NCI-H2029 (cell line): ENCODE data around the gene PAX4.

Experiments used
- DNase-seq: peaks from one replicate; lab custom pipeline; 2025; lab: John Stamatoyannopoulos, UW

PAX4 gene

DNA sequence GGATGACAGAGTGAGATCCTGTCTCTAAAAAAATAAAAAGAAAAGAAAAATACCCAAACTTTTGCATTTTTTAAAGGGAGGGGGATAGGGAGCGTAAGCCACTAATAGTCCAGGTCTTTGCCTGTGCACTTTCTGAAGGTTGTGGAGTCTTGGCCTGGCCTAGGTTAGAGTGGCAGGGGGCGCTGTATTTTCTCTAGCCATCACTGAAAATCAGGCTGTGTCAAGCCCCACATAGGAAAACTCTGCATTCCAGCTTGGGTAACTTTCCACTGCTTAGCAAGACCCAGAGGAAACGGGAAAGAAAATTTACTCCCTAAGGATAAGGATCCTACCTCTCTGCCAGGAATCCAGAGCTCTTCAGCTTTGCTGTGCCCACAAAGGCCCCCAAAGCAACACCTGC lies 10.5 kb upstream of the PAX4 start:
- DNase-seq = no peak

DNA sequence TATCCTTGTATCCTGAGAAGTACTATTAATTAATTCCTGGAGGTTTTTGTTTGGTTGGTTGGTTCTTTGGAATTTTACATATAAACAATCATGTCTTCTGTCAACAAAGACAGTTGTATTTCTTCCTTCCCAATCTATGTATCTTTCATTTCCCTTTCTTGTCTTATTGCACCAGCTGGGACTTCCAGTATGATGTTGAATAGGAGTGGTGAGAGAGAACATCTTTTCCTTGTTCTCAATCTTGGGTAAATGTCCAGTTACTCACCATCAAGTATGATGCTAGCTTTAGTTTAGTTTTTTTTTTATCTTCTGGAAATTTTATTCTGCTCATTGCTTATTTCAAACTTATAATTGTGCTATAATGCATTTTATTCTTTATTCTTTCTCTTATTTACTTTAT lies 7.4 kb upstream of the PAX4 start:
- no peak for DNase-seq

- no peak for DNase-seq
Measured at GRCh38 chr7:127620406-127621233, 2.7 kb upstream of the PAX4 start.

DNA sequence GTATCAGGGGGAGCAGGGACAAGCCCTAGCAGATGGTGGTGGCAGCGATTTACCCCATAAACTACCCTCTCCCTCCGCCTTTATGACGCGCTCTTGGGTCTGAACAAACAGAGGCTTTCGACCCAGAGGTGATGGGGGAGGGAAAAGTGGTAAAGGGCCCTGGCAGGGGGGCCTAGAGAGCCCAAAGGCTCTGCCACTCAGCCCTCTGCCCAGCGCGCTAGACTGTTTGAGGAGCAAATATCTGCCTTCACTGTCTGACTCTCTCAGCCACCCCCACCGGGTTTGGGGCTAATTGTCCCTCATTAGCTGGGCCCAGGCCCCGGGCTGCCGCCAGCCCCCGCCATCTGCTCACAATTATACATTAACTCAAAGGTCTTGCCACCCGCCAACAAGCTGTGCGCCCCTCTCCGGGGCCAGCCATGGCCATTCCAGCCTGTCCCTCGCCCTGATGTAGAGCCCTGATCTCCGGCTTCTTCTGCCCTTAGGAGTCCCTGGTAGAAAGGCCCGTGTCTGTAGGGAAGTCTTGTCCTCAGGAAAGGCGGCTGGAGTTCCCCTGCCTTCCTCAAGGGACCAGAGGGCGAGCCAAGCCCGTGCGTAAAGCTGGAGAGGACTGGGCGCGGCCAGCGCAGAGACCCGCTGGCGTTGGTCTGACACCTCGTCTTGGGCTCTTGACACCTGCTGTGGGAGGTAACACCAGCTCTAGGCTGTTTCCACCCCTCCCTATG lies 1.9 kb upstream of the PAX4 start:
- no peak for DNase-seq

DNA sequence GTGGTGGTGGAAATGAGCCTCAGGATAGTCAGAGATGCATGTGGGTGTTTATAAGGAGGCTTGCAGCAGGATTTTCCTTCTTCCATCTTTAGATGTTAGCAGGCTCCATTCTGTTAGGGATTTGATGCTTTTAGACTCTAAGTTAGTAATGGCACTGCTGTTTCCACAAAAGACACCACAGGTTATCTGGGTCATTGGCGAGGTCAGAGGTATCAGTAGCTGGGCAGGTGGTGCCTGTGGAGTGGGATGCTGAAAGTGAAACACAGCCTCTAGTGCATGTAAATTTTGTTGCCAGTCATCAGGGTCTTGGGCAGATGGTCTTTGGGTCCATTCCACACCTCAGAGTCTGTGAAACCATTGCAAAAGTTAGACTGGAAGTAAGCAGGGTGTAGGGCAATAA lies 833 bp upstream of the PAX4 start:
- DNase-seq = no peak

DNA sequence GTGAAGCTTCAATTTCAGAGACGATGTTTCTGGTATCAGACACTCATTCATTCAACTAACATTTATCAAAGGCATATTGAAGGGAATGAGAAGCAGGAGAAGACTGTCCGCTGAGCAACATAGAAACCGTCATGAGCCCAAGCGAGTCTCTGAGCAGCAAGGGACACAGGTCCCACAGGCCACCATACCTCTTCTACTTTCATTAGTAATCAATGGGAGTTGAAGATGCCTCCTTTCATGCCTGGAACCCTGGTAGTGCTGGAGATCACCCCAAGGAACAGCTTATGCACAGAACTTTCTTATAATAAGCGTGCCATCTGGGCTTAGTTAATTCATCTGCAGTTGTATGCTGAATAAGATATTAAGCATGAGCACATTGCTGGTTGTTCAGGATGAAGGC lies 1.2 kb downstream of the PAX4 start:
- DNase-seq = no peak

DNA sequence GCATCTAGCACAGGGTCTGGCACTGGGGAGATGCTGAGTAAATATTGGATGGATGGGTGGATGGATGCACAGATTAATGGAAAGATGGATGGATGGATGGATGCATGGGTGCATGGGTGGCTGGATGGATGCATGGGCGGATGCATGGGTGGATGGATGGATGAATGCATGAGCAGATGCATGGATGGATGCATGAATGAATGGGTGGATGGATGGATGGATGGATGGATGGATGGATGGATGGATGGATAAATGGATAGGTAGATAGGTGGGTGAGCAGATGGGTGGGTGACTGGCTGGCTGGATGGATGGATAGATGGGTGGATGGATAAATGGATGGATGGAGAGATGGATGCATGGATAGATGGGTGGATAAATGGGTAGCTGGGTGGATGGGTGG lies 5.7 kb downstream of the PAX4 start:
- DNase-seq = no peak

- no peak for DNase-seq
Measured at GRCh38 chr7:127609297-127609696, 8.6 kb downstream of the PAX4 start.

DNA sequence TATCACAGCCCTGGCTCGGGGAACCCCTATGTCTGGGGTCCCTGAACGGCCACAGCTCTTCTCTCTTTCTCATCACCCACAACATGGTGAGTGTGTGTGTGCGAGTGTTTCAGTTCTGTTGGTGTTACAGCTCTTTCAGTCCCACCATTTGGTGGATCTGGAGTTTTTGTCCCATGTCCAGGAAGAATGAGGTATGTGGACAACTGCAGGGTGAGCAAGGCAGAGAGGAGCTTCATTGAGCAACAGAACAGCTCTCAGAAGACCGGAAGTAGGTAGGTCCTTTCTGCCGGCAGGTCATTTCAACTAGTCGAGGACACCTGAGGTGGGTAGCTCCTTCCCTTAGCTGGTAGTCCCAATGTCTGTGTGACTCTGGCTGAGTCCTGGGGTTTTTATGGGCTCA lies 9.5 kb downstream of the PAX4 start:
- DNase-seq = no peak

- DNase-seq = no peak
Measured at GRCh38 chr7:127600885-127601284, 17.1 kb downstream of the PAX4 start.

GRCh38 chr7:127598318-127598717 lies 19.6 kb downstream of the PAX4 start:
- DNase-seq = no peak

DNA sequence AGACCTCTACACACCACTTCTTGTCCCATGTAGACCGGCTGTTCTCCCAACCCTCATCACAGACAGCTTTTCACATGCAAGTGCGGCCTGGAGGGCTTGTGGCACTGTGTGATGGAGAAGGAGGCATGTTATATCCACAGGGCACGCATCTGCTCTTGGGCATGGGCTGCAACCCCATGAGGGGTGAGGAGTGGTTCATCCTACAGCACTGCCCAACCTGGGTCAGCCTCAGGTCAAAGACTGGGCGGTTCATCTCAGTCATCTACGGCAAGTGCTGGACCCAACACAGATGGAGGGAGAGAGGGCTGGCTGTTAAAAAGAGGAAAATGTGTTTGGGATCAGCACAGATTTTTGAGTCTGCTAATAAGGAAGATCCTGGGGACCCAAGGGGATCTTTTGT lies 22.2 kb downstream of the PAX4 start:
- no peak for DNase-seq

- DNase-seq = no peak
Measured at GRCh38 chr7:127594490-127594889, 23.5 kb downstream of the PAX4 start.

GRCh38 chr7:127592550-127592949 lies 25.4 kb downstream of the PAX4 start:
- no peak for DNase-seq

DNA sequence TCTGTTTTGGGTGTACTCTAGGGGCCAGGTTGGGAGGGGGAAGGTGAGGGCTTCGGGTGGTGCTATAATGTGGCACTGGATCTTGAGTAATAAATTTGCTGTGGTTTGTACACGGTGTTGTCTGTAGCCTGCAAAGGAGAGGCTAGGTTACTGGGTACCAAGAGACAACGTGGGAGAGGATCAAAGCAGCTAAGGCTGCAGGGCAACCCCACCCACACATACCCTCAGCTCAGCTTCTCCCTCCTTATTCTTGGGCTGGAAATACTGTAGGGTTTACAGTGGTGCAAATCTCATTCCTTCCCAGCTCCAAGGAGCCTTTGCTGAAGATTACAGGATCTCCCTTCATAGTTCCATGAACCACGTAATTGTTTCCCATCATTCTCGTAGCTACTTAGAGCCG lies 26.4 kb downstream of the PAX4 start:
- DNase-seq = no peak

DNA sequence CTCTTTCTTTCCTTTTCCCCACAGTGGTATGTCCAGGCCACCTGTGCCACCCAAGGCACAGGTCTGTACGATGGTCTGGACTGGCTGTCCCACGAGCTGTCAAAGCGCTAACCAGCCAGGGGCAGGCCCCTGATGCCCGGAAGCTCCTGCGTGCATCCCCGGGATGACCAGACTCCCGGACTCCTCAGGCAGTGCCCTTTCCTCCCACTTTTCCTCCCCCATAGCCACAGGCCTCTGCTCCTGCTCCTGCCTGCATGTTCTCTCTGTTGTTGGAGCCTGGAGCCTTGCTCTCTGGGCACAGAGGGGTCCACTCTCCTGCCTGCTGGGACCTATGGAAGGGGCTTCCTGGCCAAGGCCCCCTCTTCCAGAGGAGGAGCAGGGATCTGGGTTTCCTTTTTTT lies 26.8 kb downstream of the PAX4 start:
- DNase-seq = no peak

GRCh38 chr7:127589896-127590295 lies 28.0 kb downstream of the PAX4 start:
- DNase-seq = no peak

DNA sequence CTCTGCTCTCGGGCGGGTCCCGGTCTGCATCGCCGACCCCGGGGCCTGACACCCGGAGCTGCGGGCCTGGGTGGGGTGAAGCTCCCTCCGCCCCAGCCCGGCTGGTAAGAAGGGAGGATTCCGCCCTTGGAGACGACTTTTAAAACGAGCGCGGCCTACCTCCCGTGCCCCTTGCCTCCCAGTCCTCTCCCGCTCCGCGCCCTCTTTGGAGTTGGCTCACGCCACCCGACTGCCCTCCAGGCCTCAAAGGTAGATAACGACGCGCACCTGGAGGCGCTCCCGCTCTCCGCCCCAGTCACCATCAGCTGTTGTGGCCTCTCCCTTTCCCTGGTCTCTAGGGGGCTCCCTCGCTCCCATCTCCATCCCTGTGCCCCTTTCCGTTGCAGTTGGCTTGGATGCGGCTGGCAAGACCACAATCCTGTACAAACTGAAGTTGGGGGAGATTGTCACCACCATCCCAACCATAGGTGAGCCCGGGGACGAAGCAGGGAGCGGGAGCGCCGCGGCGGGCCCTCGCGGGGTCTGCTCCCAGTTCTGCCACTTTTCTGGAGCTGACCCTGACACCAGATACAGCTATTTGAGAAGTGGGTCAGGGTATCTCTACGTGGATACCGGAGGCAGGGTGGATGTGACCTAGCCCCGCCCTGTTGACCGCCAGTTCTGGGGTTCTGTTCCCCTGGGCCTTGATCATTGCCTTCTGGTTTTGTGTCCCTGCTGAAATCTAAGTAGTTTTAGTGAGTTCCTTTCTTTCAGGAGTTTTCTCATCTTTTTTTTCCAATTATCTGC lies 29.1 kb downstream of the PAX4 start:
- peak; percentile 30 for DNase-seq

DNA sequence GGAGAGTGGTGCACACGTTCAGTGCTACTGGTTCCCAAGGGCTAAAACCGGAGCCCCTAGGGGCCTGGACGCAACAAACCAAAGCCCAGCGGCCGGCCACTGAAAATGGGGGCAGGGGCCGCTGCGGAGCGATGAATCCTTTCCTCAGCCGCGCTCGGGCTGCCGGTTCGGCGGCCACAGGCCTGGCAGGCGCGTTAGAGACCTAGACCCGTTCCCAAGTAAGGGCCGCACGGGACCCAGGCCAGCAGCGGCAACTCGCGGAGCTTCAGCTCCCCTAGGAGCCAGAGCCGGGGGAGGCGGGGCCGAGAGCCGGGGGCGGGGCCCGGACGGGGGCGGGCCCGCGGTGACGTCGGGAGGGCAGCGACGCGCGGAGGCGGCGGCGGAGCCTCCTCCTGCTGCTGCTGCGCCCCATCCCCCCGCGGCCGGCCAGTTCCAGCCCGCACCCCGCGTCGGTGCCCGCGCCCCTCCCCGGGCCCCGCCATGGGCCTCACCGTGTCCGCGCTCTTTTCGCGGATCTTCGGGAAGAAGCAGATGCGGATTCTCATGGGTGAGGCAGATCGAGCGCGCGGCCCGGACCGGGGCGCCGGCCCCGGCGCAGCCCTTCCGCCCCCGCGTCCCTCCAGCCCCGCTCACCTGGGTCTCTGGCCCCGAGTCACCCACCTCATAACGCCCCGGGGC lies 29.8 kb downstream of the PAX4 start, which contains the start of gene ARF5:
Gene ARF5, plus strand, starts transcription at position 393 of the 678 bp plus-strand sequence. Its CDS starts 88 bp downstream, at position 481.
- DNase-seq = peak; percentile 73

- DNase-seq = no peak
Measured at GRCh38 chr7:127587663-127588018, 30.3 kb downstream of the PAX4 start.

GRCh38 chr7:127586346-127586745 lies 31.6 kb downstream of the PAX4 start:
- DNase-seq = no peak
